ENCODE measurements around the gene RAPGEF5.

The RAPGEF5 gene

DNA sequence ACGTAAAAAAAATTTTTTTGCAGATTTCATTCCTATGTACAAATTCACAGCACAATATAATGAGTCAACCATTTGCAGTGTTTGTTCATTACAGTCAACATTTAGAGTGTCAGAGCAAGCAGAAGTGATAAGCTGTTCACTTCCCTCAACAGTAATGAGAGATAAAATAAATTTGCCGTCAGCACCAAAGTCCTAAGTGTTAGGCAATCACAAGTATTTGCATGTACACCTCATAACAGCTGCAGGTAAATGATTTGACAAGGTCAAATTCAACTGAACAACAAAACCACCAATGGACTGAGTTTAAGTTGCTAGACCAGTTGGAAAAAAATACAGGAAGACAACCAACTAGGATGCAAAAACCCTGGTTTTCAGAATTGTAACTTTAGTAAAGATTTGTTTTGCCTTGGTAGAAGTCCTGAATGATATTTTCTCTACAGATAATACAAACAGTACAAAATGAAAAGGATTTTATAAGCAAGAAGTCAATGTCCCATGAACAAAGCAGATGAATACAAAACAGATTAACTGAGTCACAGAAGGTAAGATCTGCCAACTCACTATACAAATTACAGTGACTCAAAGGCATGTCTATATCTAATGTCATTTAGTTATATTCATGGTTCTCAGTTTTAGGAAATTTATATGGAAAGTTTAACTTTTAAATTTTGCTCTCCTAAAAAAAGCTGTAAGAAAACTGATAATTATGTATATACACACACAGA lies 10.4 kb downstream of the RAPGEF5 start:
- TF ChIP-seq ZNF274 (IDR thresholded peaks at IDR 0.05; ENCODE audit: low read depth, low read length), result no peak

DNA sequence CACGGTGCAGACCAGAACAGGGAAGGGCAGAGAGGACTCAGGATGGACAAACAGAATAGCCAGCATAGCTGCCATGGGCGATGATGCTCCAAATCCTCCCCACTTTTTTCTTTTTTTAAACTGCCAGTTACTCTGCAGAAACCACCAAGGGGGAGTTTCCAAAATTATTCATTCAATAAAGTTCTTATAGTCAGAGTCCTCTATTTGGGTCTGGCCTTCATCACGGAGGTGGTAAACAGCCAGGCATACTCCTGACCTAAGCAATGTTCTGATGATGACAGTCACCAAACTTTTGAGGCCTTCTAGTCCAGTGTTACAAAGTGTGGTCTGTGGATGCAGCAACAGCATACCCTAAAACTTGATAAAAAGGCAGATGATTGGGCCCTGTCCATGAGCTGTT lies 12.3 kb downstream of the RAPGEF5 start:
- TF ChIP-seq ZNF274 (IDR thresholded peaks at IDR 0.05; ENCODE audit: low read depth, low read length), result no peak
- H3K4me3 ChIP-seq (ENCODE audit: low read length), result no peak overlapping the region

More for the DNA sequence above, 10.4 kb downstream of the RAPGEF5 start:
- no peak overlapping the region for H3K4me3 ChIP-seq (ENCODE audit: low read length)

DNA sequence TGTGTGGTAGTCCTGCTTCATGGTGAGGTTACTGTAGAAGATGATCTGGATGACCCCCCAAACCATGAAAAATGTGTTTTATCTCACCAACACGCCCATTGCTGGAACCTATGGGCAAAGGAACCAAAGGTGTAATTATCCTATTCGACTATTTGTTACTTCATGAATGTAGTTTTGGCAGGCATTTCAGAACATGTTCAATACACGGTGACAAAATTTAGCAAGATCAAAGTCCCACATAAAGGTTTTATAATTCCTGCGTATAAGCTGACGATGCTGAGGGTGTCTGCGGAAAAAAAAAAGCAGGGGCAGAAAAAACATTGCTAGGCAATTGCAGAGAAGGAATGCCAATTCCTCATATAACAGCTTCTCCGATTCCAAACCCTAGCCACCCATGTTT lies 13.3 kb downstream of the RAPGEF5 start:
- no peak overlapping the region for H3K4me3 ChIP-seq (ENCODE audit: low read length)
- TF ChIP-seq ZNF274 (IDR thresholded peaks at IDR 0.05; ENCODE audit: low read depth, low read length), result no peak

DNA sequence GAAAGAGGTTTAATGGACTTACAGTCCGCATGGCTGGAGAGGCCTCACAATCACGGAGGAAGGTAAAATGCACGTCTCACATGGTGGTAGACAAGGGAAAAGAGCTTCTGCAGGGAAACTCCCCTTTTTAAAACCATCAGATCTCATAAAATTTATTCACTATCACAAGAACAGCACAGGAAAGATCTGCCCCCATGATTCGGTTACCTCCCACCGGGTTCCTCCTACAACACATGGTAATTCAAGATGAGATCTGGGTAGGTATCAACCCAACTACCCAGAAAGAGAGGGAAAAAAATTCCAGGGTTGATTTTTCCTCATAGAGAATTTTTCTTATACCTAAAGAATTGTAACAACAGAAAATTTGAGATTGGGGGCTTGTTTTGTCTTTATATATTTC lies 13.9 kb downstream of the RAPGEF5 start:
- H3K4me3 ChIP-seq (ENCODE audit: low read length), result no peak overlapping the region
- TF ChIP-seq ZNF274 (IDR thresholded peaks at IDR 0.05; ENCODE audit: low read depth, low read length), result no peak

DNA sequence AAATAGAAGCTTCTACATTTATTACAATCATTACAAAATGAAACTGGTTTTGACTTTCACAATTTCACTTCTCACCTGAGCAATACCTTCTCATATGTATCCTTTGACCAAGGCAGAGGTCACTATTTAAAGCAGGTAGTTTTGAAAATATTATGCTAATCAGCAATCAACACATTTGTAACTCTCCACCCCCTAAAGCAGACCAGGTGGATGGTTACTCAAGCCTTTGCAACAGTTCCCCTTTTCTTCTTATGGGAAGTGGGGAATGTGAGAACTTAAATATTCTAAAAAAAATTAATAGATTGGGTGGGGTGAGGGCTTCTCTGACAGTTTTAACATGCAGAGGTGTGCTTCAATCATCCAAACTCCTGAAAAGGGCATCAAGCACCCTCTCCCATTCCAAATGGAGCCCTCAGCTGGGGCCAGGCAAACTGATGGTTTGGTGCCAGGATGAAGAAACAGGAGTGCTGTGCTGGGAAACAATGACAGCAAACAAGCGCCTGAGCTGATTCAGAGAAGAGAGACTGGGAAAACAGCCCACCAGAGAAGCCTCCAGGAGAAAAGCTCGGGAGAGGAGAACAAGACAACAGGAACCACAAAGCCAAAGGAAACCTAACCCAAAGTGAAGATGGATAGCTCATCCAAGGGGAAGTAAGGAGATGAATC lies 17.1 kb downstream of the RAPGEF5 start:
- no peak for TF ChIP-seq ZNF274 (IDR thresholded peaks at IDR 0.05; ENCODE audit: low read depth, low read length)
- H3K4me3 ChIP-seq (ENCODE audit: low read length), result no peak overlapping the region

DNA sequence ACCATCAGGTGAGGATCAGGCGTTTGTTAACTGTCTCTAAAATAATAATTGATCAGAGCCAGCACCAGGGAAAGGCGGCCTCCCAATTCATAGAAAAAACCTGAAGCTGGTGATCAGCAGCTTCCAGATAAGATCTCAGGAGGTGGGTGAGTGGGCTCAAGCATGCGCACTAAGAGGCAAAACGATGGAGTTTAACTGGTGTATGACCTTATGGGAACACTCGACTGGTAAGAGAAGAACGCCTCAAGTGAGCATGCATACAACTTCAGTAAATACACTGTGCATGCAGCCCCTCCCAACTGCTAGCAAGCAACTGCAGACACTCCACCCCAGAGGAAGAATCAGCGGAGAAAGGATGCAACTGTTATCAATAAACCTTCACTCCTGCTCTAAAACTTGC lies 18.1 kb downstream of the RAPGEF5 start:
- no peak overlapping the region for H3K4me3 ChIP-seq (ENCODE audit: low read length)

DNA sequence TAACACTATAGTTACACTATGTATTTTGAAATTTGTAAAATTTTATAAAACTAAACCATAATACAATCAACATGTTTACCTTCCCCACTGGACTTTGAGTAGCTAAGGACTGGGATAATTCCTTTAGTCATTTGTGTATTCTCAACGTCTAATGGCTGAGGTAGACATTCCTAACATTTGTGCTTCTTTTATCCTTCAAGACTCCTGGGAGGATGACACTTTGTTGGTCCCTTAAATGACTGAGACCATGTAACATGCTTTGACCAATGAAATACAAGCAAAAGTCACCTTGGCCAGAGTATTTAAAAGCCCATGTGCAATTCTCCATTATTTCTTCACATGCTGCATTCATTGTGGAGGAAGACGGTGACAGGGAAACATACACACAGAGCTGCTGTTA lies 18.5 kb downstream of the RAPGEF5 start:
- no peak overlapping the region for H3K4me3 ChIP-seq (ENCODE audit: low read length)
- TF ChIP-seq ZNF274 (IDR thresholded peaks at IDR 0.05; ENCODE audit: low read depth, low read length), result no peak

More for the DNA sequence above, 18.1 kb downstream of the RAPGEF5 start:
- TF ChIP-seq ZNF274 (IDR thresholded peaks at IDR 0.05; ENCODE audit: low read depth, low read length), result no peak

DNA sequence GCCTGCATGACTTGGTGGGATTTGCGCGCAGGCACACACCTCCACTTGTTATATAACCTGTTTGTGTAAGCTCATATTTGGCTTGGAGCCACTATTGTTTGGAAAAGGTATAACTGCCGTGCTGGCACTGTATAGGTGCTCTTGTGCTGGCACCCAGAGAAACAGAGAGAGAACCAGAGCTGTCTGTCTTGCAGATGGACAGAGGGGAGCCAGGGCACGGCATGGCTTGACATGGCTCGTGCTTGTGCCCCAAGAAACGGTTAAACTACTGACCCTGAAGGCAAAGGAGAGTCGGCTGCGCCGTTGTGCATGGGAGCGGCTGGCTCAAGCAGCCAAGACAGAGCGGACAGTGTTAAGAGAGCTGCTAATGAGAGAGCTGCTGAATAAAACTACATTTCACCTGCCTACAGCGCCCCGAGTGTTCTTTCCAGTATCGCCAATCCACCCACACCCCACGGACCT lies 23.2 kb downstream of the RAPGEF5 start:
- TF ChIP-seq ZNF274 (IDR thresholded peaks at IDR 0.05; ENCODE audit: low read depth, low read length), result no peak
- H3K4me3 ChIP-seq (ENCODE audit: low read length), result no peak overlapping the region

DNA sequence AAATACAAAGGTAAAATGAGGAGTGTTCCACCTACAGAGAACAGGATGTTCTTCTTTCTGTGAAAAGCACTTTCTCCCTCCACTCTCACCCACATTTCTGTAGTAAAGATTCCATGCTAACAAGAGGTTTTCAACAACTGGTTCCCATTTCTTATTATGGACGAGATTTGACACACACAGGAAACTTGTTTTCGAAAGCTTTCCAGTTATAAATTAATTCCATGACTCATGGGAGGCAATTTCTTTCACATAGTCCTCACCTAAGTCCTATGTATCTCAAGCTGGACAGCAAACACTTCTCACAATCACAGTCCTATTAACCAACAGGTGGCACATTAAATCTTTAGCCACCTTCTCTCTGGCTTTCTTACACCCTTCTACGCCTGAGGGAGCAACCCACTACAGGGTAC lies 24.5 kb downstream of the RAPGEF5 start:
- no peak for TF ChIP-seq ZNF274 (IDR thresholded peaks at IDR 0.05; ENCODE audit: low read depth, low read length)
- no peak overlapping the region for H3K4me3 ChIP-seq (ENCODE audit: low read length)

GRCh38 chr7:22331704-22332103 lies 25.2 kb downstream of the RAPGEF5 start:
- TF ChIP-seq ZNF274 (IDR thresholded peaks at IDR 0.05; ENCODE audit: low read depth, low read length), result no peak
- H3K4me3 ChIP-seq (ENCODE audit: low read length), result no peak overlapping the region

DNA sequence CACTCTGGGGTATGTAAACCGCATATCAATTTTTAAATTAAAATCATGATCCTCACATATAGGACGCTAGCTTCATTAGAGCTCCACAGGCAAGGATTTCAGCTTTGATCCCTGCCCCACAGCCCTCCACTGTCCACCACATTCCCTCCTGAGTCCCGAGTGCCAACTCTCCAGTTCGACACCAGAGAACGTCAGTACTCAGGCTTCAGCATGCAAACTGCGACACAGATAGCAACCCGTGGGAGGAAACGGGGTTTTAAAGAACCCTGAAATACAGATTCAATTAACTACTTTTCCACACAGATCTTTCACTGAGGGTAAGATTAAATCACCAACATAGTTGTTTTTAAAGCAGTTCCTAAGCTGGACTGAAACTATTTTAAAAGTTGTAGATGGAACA lies 26.1 kb downstream of the RAPGEF5 start:
- no peak for TF ChIP-seq ZNF274 (IDR thresholded peaks at IDR 0.05; ENCODE audit: low read depth, low read length)

GRCh38 chr7:22329816-22330524 lies 27.0 kb downstream of the RAPGEF5 start:
- H3K4me3 ChIP-seq (ENCODE audit: low read length), result no peak overlapping the region
- no peak for TF ChIP-seq ZNF274 (IDR thresholded peaks at IDR 0.05; ENCODE audit: low read depth, low read length)

More for the DNA sequence above, 26.1 kb downstream of the RAPGEF5 start:
- no peak overlapping the region for H3K4me3 ChIP-seq (ENCODE audit: low read length)

DNA sequence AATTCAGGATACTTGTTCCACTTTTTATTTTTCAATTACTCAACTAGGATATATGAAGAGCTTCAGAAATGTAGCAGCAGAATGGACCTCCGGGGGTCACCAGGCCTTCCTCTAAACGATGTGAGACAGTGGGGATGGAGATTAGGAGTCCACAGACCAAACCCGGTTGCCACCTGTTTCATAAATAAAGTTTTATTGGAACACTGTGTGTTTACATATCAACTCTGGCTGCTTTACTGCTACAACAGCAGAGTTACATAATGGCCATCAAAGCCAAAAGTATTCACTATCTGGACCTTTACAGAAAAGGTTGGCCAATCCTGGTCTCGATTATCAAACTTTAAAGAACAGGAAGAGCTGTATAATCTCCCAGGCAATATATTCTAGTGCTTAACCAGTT lies 30.8 kb downstream of the RAPGEF5 start:
- no peak overlapping the region for H3K4me3 ChIP-seq (ENCODE audit: low read length)
- no peak for TF ChIP-seq ZNF274 (IDR thresholded peaks at IDR 0.05; ENCODE audit: low read depth, low read length)

- H3K4me3 ChIP-seq (ENCODE audit: low read length), result no peak overlapping the region
- no peak for TF ChIP-seq ZNF274 (IDR thresholded peaks at IDR 0.05; ENCODE audit: low read depth, low read length)
These were observed 31.3 kb downstream of the RAPGEF5 start for GRCh38 chr7:22325671-22326070.

- H3K4me3 ChIP-seq (ENCODE audit: low read length), result no peak overlapping the region
These were observed 33.2 kb downstream of the RAPGEF5 start for GRCh38 chr7:22323714-22324113.

More at GRCh38 chr7:22323714-22324113, 33.2 kb downstream of the RAPGEF5 start:
- no peak for TF ChIP-seq ZNF274 (IDR thresholded peaks at IDR 0.05; ENCODE audit: low read depth, low read length)

Measured in GM08714 (cell line).